Urinary bladder (tissue), 4 donors: ENCODE results near the gene PLA2G7. TPM values are rescaled to one million over a fixed set of nuclear protein-coding genes. Genes with fewer than 3 reads are reported as not detected.
A peak's percentile ranks its signal among the peaks of the same experiment; 100 is the strongest.
"Not testable (repeated sequence)": the region's sequence is repeated elsewhere in the genome, so short reads cannot be mapped to it uniquely, and the experiment has no call there.

Source experiments
- DNase-seq: peaks from one replicate; pipeline ENCODE4 v3.0.0-alpha.2; 2015; ENCODE audit errors: extremely low spot score
- H3K27ac ChIP-seq: one replicate; pipeline ENCODE4 v1.5.1; 2013; ENCODE audit warnings: low read depth, mild to moderate bottlenecking, moderate library complexity
- H3K36me3 ChIP-seq: one replicate; pipeline ENCODE4 v1.6.1; 2013; ENCODE audit warnings: mild to moderate bottlenecking, moderate library complexity; ENCODE audit not compliant: insufficient read depth
- H3K4me1 ChIP-seq: one replicate; pipeline ENCODE4 v1.6.1; 2013; ENCODE audit warnings: mild to moderate bottlenecking, moderate library complexity; ENCODE audit not compliant: insufficient read depth
- H3K4me3 ChIP-seq: one replicate; pipeline ENCODE4 v1.5.1; 2013; ENCODE audit warnings: low read depth, low read length
- WGBS: extraction: QIAGEN DNeasy Blood & Tissue Kit; methylation state at CpG from one replicate; pipeline ENCODE4 v1.1.7; 2013; 5-methylcytosine and 5-hydroxymethylcytosine counted together
- polyA plus RNA-seq: library from polyadenylated mRNA; stranded (reverse); fragments of 200-250 nt; gene quantifications from one replicate; pipeline ENCODE4 v1.2.3, GENCODE V29; 2013
- total RNA-seq: library from RNA; depleted of rRNA; stranded (reverse); fragments of >200 nt; gene quantifications from one replicate; pipeline ENCODE4 v1.2.3, GENCODE V29; 2014
- donor health status: healthy with polysubstance abuse.
- donor health status: healthy.

PLA2G7 gene
- total RNA-seq (2.7 TPM), polyA plus RNA-seq (0.77 TPM)

GRCh38 chr6:46734867-46735719, at the start of gene PLA2G7:
Gene PLA2G7 (minus strand): TSS chr6:46735375. CDS start chr6:46722891, 12,484 bp downstream.
- Histone ChIP-seq H3K27ac (no peak within 1 kb of the TSS), H3K4me3 (peak within 1 kb of the TSS; percentile 52), H3K4me1 (no peaks in the 10 kb centered on the region), H3K36me3 (no peaks in the 10 kb centered on the region)
- no peak for DNase-seq
- WGBS = under 1% methylated on average over 73 of the region's 73 CpGs

- Histone ChIP-seq H3K4me1 (no peaks in the 10 kb centered on the region), H3K4me3 (no peak overlapping the region), H3K27ac (no peak overlapping the region), H3K36me3 (no peaks in the 10 kb centered on the region)
- 92% methylated on average over 1 of the region's 1 CpG for WGBS
- DNase-seq = no peak
These were observed 49.4 kb upstream of the PLA2G7 start for GRCh38 chr6:46784535-46784934.

- peak; percentile 67 for DNase-seq
- WGBS = 34% methylated on average over 6 of the region's 6 CpGs
- Histone ChIP-seq H3K27ac (no peak overlapping the region), H3K36me3 (no peaks in the 10 kb centered on the region), H3K4me3 (no peak overlapping the region), H3K4me1 (no peaks in the 10 kb centered on the region)
These were observed 46.6 kb upstream of the PLA2G7 start for GRCh38 chr6:46781478-46782378.

GRCh38 chr6:46777476-46778346, 42.5 kb upstream of the PLA2G7 start:
- H3K27ac ChIP-seq = no peak overlapping the region
- 82% methylated on average over 12 of the region's 12 CpGs for WGBS
- no peaks in the 10 kb centered on the region for H3K36me3 ChIP-seq
- no peak overlapping the region for H3K4me3 ChIP-seq
- H3K4me1 ChIP-seq = no peaks in the 10 kb centered on the region
- no peak for DNase-seq

GRCh38 chr6:46776070-46776712, 41.0 kb upstream of the PLA2G7 start:
- no peak overlapping the region for H3K4me3 ChIP-seq
- H3K4me1 ChIP-seq = no peaks in the 10 kb centered on the region
- no peaks in the 10 kb centered on the region for H3K36me3 ChIP-seq
- no peak overlapping the region for H3K27ac ChIP-seq
- no peak for DNase-seq
- WGBS = 93% methylated on average over 5 of the region's 5 CpGs

DNA sequence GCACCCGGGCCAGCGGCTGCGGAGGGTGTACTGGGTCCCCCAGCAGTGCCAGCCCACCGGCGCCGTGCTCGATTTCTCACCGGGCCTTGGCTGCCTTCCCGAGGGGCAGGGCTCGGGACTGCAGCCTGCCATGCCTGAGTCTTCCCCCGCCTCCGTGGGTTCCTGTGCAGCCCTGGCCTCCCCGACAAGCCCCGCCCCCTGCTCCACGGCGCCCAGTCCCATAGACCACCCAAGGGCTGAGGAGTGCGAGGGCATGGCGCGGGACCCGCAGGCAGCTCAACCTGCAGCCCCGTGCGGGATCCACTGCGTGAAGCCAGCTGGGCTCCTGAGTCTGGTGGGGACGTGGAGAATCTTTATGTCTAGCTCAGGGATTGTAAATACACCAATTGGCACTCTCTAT, 39.6 kb upstream of the PLA2G7 start:
- not testable (repeated sequence) for H3K27ac ChIP-seq, H3K4me3 ChIP-seq, H3K4me1 ChIP-seq, H3K36me3 ChIP-seq, DNase-seq
- WGBS = 91% methylated on average over 24 of the region's 24 CpGs

- Histone ChIP-seq H3K4me1 (no peaks in the 10 kb centered on the region), H3K36me3 (no peaks in the 10 kb centered on the region), H3K27ac (no peak overlapping the region), H3K4me3 (no peak overlapping the region)
- DNase-seq = no peak
- WGBS = 79% methylated on average over 1 of the region's 1 CpG
These were observed 38.2 kb upstream of the PLA2G7 start for GRCh38 chr6:46773201-46773855.

DNA sequence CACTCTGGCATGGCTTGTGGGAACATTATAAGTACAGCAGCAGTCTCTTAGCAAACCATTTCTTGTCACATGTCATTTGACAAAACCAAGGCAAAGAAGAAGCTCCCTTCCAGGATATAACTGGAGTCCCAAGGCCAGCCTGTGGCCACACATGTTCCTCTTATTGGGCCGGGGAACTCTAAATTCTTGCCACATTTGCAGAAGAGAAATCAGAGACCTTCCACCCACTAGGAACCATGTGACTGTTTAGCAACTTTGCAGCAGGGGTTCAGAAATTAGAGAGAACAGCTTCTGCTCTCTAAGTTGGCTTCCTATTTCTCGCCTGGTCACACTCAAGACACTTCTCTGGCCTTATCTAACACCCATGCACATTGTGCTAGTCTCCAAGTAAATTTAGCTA, 37.6 kb upstream of the PLA2G7 start:
- no peak for DNase-seq

DNA sequence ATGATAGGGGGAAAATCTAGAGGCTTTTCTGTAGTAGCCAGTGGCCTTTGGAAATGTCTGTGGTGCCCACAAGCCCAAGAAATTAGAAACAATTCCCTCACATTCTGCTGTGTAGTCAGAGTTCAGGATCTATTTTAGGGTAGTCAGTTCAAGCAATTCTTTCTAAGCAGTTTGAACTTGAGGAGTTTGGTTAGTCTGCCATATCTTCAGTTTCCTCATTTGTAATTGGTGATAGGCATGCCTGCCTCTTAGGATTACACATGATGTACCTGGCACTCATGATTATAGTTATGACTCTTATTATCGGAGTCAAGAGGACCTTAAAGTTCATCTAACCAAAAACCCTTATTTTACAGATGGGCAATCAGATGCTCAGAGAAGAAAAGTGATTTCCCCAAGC, 36.8 kb upstream of the PLA2G7 start:
- Histone ChIP-seq H3K4me3 (no peak overlapping the region), H3K4me1 (no peaks in the 10 kb centered on the region), H3K27ac (no peak overlapping the region), H3K36me3 (no peaks in the 10 kb centered on the region)
- no peak for DNase-seq
- WGBS = 87% methylated on average over 1 of the region's 1 CpG

More for the DNA sequence above, 37.6 kb upstream of the PLA2G7 start:
- no peak overlapping the region for H3K27ac ChIP-seq
- H3K4me3 ChIP-seq = no peak overlapping the region
- H3K36me3 ChIP-seq = no peaks in the 10 kb centered on the region
- H3K4me1 ChIP-seq = no peaks in the 10 kb centered on the region
- WGBS = 71% methylated on average over 2 of the region's 2 CpGs

- WGBS = 92% methylated on average over 5 of the region's 5 CpGs
- DNase-seq = no peak
These were observed 29.8 kb upstream of the PLA2G7 start for GRCh38 chr6:46764961-46765360.

GRCh38 chr6:46764280-46764679, 29.1 kb upstream of the PLA2G7 start:
- H3K36me3 ChIP-seq, H3K4me3 ChIP-seq, H3K27ac ChIP-seq, H3K4me1 ChIP-seq, DNase-seq: not testable (repeated sequence)
- WGBS = 91% methylated on average over 10 of the region's 10 CpGs

More at GRCh38 chr6:46764961-46765360, 29.8 kb upstream of the PLA2G7 start:
- no peaks in the 10 kb centered on the region for H3K36me3 ChIP-seq
- no peak overlapping the region for H3K27ac ChIP-seq
- H3K4me3 ChIP-seq = no peak overlapping the region
- H3K4me1 ChIP-seq = no peaks in the 10 kb centered on the region

DNA sequence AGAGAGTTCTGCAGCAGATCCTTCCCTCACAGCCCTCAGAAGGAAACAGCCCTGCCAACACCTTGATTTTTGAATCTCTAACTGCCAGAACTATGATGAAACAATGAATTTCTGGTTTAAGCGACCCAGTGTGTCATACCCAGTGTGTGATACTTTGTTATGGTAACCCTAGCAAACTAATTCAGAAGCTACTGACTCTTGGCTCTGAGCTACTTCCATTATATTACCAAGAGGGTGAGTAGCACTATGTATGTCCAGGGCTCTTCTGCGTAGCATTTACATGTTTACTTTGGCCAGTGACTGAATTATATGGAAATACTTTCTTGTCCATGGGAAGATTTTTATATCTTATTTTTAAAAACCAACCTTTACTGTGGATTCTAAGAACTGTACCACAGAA, 28.3 kb upstream of the PLA2G7 start:
- Histone ChIP-seq H3K4me1 (no peaks in the 10 kb centered on the region), H3K4me3 (no peak overlapping the region), H3K27ac (no peak overlapping the region), H3K36me3 (no peaks in the 10 kb centered on the region)
- DNase-seq = no peak
- 78% methylated on average over 2 of the region's 2 CpGs for WGBS
